GM18951 (cell line): ENCODE data around the gene PLXDC1.

Experiments used
- POLR2A ChIP-seq: IDR thresholded peaks from 4 replicates; pipeline ENCODE4 v1.6.1; 2011; ENCODE audit warnings: mild to moderate bottlenecking; ENCODE audit not compliant: insufficient read length, insufficient read depth; ENCODE audit errors: extremely low read depth
- in situ Hi-C: fragments of 300-500 bp; cut with MboI; formaldehyde crosslinking; loops from one replicate; pipeline ENCODE4 v1.12.0; 2022; ENCODE audit warnings: low sequenced_read_pairs, mixed read lengths, inconsistent platforms; ENCODE audit not compliant: unreplicated experiment

Gene PLXDC1

DNA sequence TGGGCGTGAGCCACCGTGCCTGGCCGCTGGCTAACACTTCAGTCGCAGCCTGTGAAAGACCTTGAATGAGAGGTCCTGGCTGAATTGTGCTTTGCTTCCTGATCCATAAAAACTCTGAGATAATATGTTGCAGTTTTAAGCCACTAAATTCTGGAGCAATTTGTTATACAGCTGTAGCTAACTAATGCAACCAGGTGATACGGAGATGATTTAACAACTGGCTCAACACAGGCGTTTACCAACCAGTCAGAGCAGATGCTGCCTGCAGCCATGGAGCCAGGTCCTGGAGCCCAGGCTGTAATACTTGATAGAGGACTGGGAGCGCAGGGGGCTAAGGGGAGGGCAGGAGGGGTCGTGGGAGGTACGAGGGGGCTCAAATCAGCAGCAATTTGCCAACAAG, 50.9 kb downstream of the PLXDC1 start:
- in situ Hi-C loops = no loop called here
- TF ChIP-seq POLR2A = no peak

GRCh38 chr17:39099663-39100286, 51.7 kb downstream of the PLXDC1 start:
- in situ Hi-C loops = no loop called here
- TF ChIP-seq POLR2A = no peak

DNA sequence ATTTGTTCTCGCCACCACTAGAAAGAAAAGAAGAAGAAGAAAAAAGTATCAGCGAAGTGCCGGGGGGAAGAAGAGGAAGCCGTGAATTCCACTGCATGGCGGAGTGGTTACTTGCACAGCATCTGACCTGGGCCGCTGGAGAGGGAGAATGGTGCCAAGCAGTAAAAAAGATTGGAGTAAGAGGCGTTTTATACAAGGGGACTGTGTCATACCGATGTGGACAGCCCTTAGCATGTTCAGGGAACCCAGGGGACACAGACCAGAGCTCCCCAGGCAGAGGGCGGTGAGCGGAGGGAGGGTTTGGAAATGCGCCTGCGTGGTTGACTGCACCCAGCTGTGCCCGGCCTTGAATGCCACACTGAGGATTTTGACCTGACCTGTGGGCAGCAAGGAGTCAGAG, 52.8 kb downstream of the PLXDC1 start:
- no peak for TF ChIP-seq POLR2A
- in situ Hi-C loops = no loop called here

DNA sequence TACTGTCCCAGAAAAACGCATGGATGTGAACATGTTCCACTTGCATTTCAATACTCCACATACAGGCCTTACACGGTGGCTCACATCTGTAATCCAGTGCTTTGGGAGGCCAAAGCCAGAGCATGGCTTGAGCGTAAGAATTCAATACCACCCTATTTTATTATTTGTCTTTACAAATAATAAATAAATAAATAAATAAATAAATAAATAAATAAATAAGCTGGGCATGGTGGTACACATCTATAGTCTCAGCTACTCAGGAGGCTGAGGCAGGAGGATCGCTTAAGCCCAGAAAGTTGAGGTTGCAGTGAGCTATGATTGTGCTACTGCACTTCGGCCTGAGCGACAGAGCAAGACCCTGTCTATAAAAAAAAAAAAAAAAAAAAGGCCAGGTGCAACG, 53.9 kb downstream of the PLXDC1 start:
- in situ Hi-C loops = no loop called here

GRCh38 chr17:39097150-39097519, 54.3 kb downstream of the PLXDC1 start:
- TF ChIP-seq POLR2A = no peak
- in situ Hi-C loops = no loop called here

More for the DNA sequence above, 53.9 kb downstream of the PLXDC1 start:
- TF ChIP-seq POLR2A = no peak

- no peak for TF ChIP-seq POLR2A
- in situ Hi-C loops = no loop called here
Observed at GRCh38 chr17:39096508-39097149, 54.8 kb downstream of the PLXDC1 start.

- in situ Hi-C loops = no loop called here
- TF ChIP-seq POLR2A = no peak
Observed at GRCh38 chr17:39095309-39095686, 56.1 kb downstream of the PLXDC1 start.

GRCh38 chr17:39094607-39095308, 56.7 kb downstream of the PLXDC1 start:
- in situ Hi-C loops = no loop called here
- TF ChIP-seq POLR2A = no peak

- no peak for TF ChIP-seq POLR2A
- in situ Hi-C loops = no loop called here
Observed at GRCh38 chr17:39092692-39093230, 58.7 kb downstream of the PLXDC1 start.

DNA sequence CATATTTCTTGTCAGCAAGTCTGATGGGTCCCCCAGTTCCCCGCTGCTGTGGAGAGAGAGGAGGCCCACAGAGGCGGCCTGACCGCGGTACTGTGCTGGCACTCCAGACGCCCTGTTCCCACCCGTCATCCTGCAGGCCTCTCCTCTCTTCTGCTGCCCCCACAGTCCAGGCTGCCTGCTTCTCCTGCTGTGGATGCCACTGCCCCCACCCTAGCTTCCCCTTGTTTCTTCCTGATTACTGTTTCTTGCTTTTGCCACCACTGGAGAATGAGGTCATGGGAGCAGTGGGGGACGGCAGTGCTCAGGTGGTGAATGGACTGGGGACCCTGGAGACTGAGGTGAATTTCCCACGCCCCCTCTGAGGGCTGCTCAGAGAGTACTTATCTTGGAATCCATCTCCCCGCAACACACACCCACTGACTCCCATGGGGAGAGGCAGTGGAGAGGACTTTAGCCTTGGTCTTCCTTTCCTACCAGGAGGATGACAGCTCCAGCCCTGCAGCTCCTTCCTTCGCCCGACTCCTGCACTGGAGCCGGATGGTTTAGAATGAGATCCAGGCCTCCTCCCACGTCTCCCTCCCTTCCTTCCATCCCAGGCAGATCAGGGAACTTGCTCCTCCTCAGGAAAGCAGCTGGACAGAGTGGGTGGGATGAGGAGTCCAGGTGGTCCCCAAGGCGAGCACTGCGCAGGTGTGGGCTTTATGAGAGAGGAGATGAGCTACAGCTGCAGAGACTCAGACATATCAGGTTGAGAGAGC, 60.4 kb downstream of the PLXDC1 start:
- in situ Hi-C loops = no loop called here

GRCh38 chr17:39090400-39090799, 61.0 kb downstream of the PLXDC1 start:
- no peak for TF ChIP-seq POLR2A

More for the DNA sequence above, 60.4 kb downstream of the PLXDC1 start:
- no peak for TF ChIP-seq POLR2A

GRCh38 chr17:39084558-39084957, 66.9 kb downstream of the PLXDC1 start:
- in situ Hi-C loops = no loop called here
- no peak for TF ChIP-seq POLR2A

More at GRCh38 chr17:39090400-39090799, 61.0 kb downstream of the PLXDC1 start:
- in situ Hi-C loops = no loop called here

DNA sequence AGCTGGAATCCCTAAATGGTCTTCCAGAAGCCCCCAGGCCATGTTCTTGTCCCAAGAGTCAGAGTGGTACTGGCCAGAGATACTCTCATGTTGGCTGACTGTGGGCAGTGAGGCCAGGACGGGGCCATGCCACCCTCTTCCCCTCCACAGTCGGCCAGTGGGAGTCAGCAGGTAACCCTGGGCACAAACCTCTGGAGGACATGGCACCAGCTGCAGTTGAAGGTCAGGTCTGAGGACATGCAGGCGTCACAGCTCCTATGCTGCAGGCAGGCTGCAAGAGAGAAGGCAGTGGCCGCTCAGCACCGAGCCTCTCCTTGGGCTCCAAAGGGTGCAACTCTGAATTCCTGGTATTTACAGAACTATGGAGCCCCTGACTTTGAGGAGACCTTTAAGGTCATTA, 68.2 kb downstream of the PLXDC1 start:
- in situ Hi-C loops = no loop called here
- TF ChIP-seq POLR2A = no peak
